NCI-H128 (cell line): Measurements from ENCODE around the gene CDH12.
"Not testable (repeated sequence)": the region's sequence is repeated elsewhere in the genome, so short reads cannot be mapped to it uniquely, and the experiment has no call there.

Experiments used
- DNase-seq: peaks from one replicate; lab custom pipeline; 2025; ENCODE audit not compliant: unreplicated experiment; lab: John Stamatoyannopoulos, UW

The CDH12 gene

DNA sequence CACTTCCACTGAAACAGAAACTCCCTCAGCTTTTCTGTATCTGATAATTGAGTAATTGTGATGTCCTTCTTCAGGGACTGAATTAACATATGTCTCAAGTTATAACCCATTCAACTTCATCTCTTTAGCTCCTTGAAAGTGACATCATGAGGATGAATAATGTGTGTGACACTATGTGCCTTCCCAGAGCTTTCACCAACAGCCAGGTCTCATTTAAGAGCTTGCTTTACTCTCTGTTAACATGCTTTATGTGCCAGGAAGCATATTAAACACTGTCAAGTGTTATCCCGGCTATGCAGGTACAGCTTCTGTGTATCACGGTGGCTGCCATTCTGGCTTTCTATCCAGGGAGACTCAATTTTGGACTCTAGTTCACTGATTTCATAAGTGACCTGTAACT lies 799.9 kb downstream of the CDH12 start:
- DNase-seq: peak; percentile 69

DNA sequence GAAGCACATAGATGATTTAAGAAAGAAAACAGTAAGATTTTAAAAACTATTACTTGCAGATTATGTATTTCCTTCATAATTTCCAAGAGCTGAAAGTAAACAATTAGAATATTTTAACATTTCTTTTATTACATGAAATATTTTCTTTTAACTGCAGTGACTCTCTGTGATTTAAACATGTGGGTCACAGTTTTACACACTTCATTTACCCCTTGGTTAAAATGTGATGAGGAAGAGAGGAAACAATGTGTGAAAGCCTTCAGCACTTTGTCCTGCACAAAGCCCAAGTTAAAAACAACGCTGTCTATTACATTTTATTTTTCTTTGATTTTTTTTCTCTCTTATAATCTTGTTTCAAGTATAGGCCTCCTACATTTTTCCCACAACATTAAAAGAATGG lies 801.3 kb downstream of the CDH12 start:
- no peak for DNase-seq

DNA sequence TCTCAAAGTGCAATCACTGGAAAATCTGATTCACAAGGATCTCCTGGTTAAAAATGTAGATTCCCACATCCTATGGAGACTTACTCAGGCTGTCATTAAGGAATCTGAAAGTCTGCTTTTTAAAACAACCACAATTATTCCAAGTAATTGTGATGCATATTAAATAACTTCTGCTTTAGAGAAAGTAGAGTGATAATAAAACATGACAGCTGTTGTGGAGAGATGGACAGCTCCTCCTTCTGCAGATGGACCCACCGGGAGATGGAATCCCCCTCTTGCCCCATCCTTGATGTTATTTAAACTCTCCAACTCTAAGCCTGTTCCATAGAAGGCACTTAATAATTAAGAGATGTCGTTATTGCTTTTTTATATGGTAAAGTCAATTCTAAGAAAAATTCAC lies 802.2 kb downstream of the CDH12 start:
- DNase-seq: no peak

DNA sequence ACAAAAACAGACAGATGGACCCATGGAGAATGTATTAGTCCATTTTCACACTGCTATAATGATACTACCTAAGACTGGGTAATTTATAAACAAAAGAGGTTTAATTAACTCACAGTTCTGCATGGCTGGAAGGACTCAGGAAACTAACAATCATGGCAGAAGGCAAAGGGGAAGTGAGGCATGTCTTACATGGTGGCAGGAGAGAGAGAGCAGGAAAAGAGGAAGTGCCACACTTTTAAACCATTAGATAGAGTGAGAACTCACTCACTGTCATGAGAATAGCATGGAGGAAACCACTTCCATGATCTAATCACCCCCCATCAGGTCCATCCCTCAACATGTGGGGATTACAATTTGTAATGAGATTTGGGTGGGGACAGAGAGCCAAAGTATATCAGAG lies 808.9 kb downstream of the CDH12 start:
- DNase-seq: no peak

DNA sequence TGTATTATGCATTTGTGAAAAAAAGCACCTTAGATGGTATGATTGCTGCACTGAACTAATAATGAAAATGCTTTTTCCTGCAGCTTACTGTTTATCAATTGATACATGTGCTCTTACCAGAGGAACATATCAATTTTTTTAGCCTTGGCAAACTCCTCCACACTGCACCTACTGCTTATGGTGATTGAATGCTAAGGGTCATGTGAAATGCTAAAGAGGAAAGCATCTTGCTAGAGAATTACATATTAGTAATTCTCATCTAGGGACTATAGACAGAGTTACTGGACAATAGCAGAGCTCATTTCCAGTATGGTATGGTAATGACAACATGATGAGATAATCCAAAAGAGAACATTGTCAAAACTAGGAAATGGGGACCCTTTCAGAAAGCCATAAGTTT lies 817.1 kb downstream of the CDH12 start:
- DNase-seq: no peak

DNA sequence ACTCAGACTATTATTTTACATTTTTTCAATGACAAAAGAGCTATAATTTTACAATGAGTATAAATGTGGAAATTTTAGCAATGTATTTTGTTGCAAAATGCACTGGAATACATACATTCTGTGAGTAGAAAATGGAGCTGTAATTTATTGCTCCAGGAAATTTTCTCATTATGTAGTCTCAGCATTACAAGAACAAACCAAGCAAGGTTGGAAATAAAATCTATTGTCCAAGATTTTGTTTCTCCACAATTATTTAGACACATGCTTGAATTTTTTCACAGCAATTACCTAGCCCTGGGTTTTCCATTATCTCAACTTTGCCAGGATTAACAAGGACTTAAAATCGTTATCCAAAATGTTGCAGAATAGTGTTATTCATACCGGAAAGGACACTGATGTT lies 820.1 kb downstream of the CDH12 start:
- DNase-seq: no peak

DNA sequence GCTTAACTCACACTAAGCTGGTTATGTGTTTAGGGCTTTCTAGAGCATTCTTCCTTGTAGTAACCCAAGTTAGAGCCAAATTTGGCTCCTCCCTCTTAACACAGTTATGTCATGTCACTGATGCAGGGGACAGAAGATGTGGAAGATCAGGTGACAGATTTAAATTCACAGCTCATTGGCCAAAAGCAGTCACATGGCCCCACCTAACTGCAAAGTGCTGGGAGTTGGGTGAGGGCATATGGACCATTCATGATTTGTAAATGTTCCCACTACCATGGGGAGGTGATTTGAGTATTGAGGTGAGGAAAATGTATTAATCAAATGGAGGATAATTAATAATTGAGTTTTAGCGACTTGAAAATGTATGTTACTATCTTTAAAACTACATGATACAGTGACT lies 829.4 kb downstream of the CDH12 start:
- DNase-seq: no peak

DNA sequence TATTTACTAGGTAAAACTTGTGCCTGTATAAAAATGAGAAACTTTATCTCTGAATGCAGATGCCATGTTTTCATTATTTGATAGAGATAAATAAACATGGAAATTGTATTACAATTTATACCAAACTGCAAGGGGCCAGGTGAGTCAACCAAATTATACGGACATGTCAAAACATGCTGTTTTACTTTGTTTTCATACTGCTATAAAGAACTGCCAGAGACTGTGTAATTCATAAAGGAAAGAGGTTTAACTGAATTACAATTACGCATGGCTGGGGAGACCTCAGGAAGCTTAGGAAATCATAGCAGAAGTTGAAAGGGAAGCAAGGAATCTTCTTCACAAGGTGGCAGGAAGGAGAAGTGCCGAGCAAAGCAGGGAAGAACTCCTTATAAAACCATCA lies 840.3 kb downstream of the CDH12 start:
- DNase-seq: not testable (repeated sequence)

DNA sequence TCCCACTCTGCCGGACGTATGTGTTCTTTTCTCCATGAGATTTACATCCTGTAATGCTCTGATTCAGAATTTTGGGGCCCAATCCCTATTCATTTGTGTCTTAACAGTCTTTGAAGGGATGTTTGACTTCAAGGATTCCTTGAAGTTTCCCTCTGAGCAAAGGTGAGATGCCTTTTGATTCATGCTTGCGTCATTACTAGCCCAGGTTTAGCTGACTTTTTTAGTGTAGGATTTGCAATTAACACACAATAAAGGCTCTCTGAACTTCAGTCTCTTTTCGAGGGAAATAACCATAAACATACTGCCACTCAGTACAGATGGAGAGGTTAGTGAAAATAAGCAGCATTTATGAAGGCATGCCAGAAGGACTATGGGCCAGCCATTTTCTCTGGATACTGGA lies 842.3 kb downstream of the CDH12 start:
- DNase-seq: not testable (repeated sequence)

DNA sequence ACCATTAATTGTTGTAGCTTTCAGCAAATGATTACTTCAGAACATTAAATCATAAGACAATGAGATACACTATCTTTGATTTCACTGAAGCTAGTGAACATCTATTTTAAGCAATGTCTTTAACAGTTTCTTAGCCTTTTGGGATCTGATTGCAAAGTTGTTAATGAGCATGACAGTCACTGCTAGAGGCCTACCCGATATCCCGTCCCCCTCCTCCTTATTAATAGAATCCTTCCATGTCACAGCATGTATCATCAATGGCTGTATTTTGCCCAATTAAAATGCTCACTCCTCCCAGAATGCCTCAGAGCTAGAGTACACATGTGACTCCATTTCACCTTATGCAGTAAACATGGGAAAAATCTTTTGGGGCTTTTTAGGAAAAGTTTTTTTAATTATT lies 852.0 kb downstream of the CDH12 start:
- not testable (repeated sequence) for DNase-seq

DNA sequence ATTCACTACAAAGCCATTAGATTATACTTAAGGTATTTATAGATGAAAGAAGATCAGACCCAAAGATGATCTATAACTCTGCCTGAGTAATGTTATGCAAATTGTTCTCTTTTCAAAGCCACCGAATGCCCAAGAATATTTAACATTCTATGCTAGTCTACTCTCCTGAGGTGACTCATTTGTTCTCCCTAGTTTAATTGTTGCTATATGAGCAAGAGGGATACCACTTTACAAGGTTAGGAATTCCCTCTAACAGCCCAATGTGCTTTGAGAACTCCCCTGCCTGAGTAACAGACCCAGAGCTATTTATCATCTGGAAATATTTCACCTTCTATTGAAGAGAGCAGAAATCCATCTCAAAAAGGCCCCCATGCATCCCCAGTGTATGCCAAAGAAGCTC lies 867.3 kb downstream of the CDH12 start:
- DNase-seq: not testable (repeated sequence)

DNA sequence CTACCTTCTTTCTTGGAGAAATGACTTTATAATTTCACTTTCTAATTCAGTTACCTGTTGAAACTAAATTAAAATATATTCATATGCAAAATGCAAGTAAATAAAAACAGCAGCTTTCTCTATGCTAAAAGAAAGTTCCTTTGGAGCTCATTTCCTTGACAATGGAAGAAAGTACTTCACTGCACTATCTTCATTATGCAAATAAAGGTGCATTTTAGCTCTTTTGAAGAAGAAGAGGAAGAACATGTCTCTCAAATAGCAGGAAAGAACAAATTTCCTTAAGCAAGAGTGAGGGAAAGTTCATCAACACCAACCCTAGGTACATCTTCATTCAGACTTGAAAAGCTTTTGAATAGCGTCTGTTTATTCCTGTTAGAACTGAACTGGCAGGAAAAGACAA lies 901.6 kb downstream of the CDH12 start:
- not testable (repeated sequence) for DNase-seq

DNA sequence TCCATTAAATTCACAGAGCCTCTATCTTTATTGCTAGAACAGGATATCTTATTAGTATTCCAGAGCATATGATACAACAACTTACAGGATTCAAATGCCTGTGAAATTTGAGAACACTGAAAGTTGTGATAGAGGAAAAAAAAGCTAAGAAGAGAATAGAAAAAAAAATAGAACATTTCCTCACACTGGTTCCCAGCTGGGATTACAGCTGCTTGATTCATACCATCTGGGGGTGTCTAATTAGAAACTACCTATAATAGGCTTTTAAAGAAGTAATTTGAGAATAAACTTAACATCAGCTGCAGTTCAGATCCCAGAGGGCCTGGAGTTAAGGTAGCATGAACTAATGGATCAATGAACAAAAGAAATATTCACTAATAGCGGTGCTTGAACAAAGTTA lies 922.0 kb downstream of the CDH12 start:
- DNase-seq: peak; percentile 26

DNA sequence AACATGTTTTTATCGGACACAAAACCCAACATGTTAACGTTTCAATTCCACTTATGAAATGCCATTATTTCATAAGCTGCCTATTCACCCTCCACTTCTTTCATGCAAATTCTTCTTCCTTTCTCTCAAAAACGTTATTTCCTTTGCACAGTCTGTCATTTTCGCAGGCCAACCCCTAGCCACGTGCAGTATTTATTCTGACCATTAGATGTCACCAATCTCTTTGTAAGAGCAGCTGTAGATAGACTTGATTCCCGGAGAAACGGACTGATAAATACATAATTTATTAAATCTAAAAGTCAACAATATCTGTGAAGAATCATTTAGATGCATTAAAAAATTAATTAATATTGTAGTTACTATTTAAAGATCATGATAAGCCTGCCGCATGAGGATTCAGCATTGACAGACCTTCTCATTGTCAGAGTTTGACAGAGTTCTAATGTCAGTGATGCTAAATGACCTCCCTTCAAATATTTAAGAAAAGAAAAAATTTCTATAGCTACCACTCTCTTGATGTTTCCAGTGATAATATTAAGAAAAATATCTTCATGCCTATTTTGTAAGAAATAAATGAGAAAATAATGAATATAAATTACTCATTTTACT lies 933.6 kb downstream of the CDH12 start:
- DNase-seq: peak; percentile 25

DNA sequence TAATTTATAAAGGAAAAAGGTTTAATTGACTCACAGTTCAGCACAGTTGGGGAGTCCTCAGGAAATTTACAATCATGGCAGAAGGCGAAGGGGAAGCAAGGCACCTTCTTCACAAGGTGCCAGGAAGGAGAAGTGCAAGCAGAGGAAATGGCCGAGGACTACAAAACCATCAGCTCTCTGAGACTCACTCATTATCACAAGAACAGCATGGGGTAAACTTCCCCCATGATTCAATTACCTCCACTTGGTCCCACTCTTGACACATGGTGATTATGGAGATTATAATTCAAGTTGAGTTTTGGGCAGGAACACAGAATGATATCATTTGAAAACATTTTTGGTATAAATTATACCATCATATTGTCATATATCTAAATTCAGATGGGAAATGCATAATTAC lies 934.7 kb downstream of the CDH12 start:
- no peak for DNase-seq

DNA sequence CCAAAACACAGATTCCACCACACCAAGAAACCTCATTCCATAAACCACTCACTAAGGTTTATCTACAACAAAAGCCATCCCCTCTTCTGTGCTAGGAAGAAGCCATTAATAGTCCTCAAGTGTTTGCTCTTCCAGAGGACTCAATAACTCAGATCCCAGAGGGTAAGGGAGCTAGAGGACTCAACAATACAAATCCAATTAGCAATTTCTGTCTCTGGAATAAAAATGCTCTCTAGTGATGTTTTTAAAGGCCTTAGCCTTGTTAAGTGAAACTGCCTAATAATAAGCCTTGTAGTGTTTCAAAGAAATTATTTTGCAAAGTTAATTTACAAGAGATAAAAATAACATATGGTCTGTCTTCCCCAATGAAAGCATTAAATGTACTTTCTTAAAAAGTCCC lies 942.4 kb downstream of the CDH12 start:
- peak; percentile 44 for DNase-seq

DNA sequence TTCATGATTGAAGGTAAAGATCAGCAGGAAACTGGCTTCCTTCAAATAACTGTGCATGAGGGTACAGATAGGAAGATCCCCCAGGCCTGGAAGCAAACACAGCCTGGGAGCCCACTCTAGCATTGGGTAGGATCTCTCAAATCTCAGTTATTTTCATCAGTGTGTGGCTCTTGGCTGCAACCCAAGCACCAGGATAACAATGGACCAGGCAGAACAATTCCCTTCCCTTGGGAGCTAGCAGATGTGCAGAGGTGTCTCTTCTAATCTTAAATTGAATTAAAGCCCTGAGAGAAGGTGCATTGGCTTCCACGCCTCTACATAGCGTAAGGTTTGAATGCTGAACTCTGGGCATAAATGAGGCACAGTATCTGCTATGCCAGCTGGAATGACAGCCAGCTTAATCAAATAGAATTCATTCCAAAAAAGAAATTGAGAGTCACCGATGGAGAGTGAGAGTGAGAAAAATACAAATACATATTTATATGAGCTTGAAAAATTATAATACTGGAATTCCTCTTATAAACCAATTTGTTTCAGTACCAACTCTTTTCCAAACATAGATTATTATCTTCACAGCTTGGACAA lies 957.3 kb downstream of the CDH12 start:
- no peak for DNase-seq

DNA sequence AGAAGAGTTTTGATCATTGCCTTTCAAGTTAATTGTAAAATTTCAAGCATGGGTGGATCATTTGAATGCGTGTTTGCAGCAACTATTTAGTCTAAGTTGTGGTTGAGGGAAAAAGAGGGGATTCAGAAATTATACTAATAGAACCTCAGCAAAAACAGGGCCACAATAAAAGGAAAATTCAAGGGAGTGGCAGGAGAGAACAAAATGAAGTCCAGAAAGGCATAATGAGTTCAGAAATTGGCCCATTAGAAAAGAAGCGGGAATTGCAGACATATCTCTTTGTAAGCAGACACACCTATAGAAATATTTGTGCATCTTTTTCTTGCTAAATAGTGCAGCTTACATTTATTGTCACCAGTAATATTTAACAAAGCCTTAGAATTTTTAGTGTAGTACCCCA lies 960.0 kb downstream of the CDH12 start:
- no peak for DNase-seq

DNA sequence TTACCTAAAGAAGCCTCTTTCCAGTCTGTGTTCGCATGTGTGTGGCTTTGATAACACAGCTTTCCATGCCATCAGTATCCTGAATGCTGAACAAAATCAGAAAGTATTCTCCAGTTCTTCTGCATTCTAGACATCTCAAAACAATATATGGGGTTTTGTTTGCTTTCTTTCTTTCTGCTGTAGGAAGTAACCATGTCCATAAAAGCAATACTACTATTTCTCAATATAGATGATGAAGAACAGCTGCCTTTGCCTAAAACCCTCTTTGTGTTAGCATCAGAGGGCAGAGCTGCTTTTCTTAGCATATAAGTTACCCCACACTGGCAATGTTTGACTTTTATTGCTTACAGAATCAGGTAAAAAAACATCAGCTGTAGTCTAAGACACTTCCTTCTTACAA lies 963.6 kb downstream of the CDH12 start:
- DNase-seq: no peak

DNA sequence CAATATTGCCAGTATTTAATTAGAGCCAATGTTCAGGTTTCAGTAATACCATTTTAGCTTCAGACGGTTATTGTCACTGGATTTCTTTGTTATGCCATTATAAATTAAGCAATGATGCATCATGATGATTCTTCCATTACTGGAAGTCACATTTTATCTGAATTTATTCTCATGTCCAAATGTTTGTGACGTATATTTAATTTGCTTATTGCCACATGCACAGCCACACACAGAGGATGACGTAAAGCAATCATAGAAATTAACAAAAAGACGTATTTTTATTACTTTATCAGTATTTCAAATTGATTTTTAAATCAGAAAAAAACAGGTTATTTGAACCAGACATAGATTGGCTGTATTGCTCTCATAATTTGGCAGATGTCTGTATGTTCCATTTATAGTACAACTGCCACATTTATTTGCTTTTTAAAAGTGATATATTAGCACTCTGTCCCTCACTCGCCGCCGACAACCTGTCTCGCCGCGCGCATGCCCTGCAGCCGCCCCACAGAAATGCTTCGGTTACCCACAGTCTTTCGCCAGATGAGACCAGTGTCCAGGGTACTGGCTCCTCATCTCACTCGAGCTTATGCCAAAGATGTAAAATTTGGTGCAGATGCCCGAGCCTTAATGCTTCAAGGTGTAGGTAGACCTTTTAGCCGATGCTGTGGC lies 970.9 kb downstream of the CDH12 start:
- no peak for DNase-seq

DNA sequence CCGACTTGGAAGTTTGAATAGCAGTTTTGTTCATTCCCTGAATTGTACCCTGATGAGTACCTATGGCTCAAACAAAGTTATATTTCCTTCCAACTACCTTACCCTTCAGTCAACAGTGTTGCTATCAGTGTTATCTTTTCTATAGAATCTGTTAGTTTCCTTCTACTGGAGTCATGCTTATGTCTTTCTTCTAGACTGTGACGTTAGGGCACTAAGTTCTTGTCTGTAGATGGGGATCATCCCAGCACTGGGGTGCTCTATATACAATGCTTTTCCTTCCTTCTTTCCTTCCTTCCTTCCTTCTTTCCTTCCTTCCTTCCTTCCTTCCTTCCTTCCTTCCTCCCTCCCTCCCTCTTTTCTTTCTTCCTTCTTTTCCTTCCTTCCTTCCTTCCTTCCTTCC lies 973.0 kb downstream of the CDH12 start:
- DNase-seq: no peak

DNA sequence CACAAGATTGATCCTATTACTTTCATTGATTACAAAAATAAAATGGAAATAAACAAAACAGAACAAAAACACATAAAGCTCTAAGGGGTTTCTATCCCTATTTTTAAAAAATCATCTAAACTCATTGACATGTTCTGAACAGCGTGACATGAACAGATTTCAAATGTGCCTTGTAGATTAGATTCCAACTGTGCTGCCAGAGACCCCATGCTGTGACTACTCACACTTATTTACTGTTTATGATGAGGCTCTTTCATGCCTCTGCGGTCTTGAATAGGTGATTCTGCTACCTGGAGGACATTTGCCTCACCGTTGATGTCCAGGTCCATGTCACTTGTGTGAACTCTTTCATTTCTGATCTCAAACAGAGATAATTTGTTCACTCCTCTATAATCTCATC lies 990.2 kb downstream of the CDH12 start:
- DNase-seq: peak; percentile 8

DNA sequence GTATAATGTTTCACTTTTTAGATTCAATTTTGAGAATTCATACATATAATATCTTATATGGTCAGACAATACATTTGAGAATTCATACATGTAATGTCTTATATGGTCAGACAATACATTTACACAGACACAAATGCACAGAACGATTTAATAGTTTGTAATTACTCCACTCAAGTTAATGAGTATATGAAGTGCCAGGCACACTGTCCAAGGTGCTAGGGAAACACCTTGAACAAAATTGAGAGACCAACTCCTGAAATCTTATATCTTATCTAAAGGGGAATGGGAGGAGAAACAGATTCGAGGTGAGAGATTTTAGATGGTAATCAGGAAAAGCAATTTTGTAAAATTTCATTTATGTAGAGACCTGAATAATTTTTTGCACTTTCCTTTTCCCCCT lies 994.7 kb downstream of the CDH12 start:
- no peak for DNase-seq
